DOHH2 (cell line): ENCODE measurements around the gene HGF.

Experiments
- CTCF ChIP-seq: fragments of 200-600 bp; sonication (generic); IDR thresholded peaks from one replicate; pipeline ENCODE4 v1.5.1; 2014; ENCODE audit warnings: antibody characterized with exemption, mild to moderate bottlenecking, low read depth, low read length; ENCODE audit not compliant: poor library complexity, severe bottlenecking
- EZH2phosphoT487 ChIP-seq: fragments of 200-600 bp; sonication (generic); IDR thresholded peaks from 2 replicates; pipeline ENCODE4 v1.6.1; 2017; ENCODE audit warnings: borderline replicate concordance, mild to moderate bottlenecking, antibody characterized with exemption, low read length, moderate library complexity, mixed read lengths

- TF ChIP-seq CTCF (no peak), EZH2phosphoT487 (no peak)
Measured at GRCh38 chr7:81705206-81705605, 64.6 kb downstream of the HGF start.
